ENCODE data around the gene SNAI3. TPM values are rescaled to one million over a fixed set of nuclear protein-coding genes. Genes with fewer than 3 reads are reported as not detected.

Gene SNAI3
- total and polyA plus RNA-seq, 9 of the 15 experiments (the other 6 are each of a cell fraction or from before 2014, with no cell fraction given), result 0.04 to 4.1 (median 0.80) TPM; not detected in 1

DNA sequence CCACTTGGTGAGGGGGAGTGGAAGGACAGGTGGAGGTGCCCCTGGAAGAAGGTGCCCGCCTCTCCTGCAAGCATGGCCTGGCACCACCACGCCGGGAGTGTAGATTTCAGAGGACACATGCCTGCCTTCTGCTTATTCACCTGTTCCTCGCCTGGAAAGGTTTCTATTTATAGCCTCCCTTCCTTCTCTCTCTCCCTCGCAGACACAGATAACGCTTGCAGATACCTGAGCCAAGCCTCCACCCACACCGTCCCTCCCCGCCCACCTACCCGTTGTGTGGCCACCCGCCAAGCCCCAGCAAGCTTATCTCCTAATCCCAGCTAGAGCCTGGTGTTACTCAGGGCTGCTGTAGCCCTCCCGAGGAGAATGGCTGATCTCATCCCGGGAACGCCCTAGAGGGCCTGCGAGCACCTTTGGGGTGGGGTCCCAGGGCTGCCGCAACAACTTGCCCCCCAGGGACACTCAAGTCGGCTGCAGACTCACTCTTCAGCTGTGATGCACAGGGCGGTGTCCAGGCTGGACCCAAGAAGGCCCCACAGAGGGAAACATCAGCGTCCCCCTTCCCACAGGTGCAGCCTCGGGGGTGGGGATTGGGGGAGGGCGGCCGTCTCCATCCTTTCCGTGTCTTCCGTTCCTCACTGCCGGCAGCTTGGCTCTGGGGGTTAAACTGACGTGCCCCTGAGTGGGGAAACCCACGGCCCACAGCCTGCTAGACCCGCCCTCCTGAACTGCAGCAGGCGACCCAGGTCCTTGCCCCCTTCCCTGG, 1.9 kb upstream of the SNAI3 start (continued):
- TF ChIP-seq PBX2 (CRISPR knock-in tag; IDR thresholded peaks at IDR 0.05; ENCODE audit: low read depth) (no peak), PBX2 (tag; conservative IDR thresholded peaks at IDR 0.05; ENCODE audit: low read depth) (no peak), SPI1 (IDR thresholded peaks at IDR 0.05; ENCODE audit: borderline replicate concordance, low read depth, low read length) (no peak), CTBP1 (IDR thresholded peaks at IDR 0.05; ENCODE audit: borderline replicate concordance) (peak; percentile 100), TCFL5 (CRISPR knock-in tag; conservative IDR thresholded peaks at IDR 0.05) (no peak), ZNF766 (CRISPR knock-in tag; conservative IDR thresholded peaks at IDR 0.05) (peak; percentile 60; the same call in 1 of the 2 replicates), ATF7 (IDR thresholded peaks at IDR 0.05) (peak; percentile 94), KDM1A (IDR thresholded peaks at IDR 0.05) (peak; percentile 77 to 82), KAT8 (IDR thresholded peaks at IDR 0.05; ENCODE audit: low read depth) (no peak), CBX5 (IDR thresholded peaks at IDR 0.05; ENCODE audit: borderline replicate concordance, low read depth) (peak; percentile 73; the same call in 1 of the 2 replicates), ZKSCAN8 (CRISPR knock-in tag; IDR thresholded peaks at IDR 0.05) (no peak), RBFOX2 (IDR thresholded peaks at IDR 0.05; ENCODE audit: low read depth, low read length) (0 out of 2 replicates have a peak, but pooled peaks have one; percentile 42), SIX5 (IDR thresholded peaks at IDR 0.05; ENCODE audit: borderline replicate concordance in 1 of 2, insufficient read depth in 1 of 2, low read depth in 1 of 2, low read length in 2 of 2) (no peak), CEBPB (tag; IDR thresholded peaks at IDR 0.05) (no peak), DPF2 (IDR thresholded peaks at IDR 0.05) (peak; percentile 99), GATAD2B (IDR thresholded peaks at IDR 0.05; ENCODE audit: borderline replicate concordance) (peak; percentile 98), CBX1 (IDR thresholded peaks at IDR 0.05; ENCODE audit: low read depth) (no peak), TFE3 (CRISPR knock-in tag; IDR thresholded peaks at IDR 0.05) (no peak), TAF7 (tag; IDR thresholded peaks at IDR 0.05) (no peak)
- TF ChIP-seq, protein P1, sequence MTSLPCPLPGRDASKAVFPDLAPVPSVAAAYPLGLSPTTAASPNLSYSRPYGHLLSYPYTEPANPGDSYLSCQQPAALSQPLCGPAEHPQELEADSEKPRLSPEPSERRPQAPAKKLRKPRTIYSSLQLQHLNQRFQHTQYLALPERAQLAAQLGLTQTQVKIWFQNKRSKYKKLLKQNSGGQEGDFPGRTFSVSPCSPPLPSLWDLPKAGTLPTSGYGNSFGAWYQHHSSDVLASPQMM (CRISPR knock-in tag; IDR thresholded peaks at IDR 0.05), result no peak
- TF ChIP-seq, protein P2, sequence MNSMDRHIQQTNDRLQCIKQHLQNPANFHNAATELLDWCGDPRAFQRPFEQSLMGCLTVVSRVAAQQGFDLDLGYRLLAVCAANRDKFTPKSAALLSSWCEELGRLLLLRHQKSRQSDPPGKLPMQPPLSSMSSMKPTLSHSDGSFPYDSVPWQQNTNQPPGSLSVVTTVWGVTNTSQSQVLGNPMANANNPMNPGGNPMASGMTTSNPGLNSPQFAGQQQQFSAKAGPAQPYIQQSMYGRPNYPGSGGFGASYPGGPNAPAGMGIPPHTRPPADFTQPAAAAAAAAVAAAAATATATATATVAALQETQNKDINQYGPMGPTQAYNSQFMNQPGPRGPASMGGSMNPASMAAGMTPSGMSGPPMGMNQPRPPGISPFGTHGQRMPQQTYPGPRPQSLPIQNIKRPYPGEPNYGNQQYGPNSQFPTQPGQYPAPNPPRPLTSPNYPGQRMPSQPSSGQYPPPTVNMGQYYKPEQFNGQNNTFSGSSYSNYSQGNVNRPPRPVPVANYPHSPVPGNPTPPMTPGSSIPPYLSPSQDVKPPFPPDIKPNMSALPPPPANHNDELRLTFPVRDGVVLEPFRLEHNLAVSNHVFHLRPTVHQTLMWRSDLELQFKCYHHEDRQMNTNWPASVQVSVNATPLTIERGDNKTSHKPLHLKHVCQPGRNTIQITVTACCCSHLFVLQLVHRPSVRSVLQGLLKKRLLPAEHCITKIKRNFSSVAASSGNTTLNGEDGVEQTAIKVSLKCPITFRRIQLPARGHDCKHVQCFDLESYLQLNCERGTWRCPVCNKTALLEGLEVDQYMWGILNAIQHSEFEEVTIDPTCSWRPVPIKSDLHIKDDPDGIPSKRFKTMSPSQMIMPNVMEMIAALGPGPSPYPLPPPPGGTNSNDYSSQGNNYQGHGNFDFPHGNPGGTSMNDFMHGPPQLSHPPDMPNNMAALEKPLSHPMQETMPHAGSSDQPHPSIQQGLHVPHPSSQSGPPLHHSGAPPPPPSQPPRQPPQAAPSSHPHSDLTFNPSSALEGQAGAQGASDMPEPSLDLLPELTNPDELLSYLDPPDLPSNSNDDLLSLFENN (IDR thresholded peaks at IDR 0.05; ENCODE audit: low read depth in 2 of 2, low read length in 2 of 2), result peak in 1 of 2 experiments; percentile 86; a peak in 2 of 4 replicates

All from K562 (cell line).